NCI-H2171 (cell line): ENCODE data around the gene DUSP6.

Source experiments
- DNase-seq: peaks from one replicate; lab custom pipeline; 2025; lab: John Stamatoyannopoulos, UW

DUSP6 gene

GRCh38 chr12:89373763-89374572 lies 21.7 kb upstream of the DUSP6 start:
- no peak for DNase-seq

- no peak for DNase-seq
Measured at GRCh38 chr12:89372584-89373370, 20.5 kb upstream of the DUSP6 start.

GRCh38 chr12:89370850-89371249 lies 18.5 kb upstream of the DUSP6 start:
- DNase-seq = no peak

- DNase-seq = no peak
Measured at GRCh38 chr12:89370421-89370831, 18.1 kb upstream of the DUSP6 start.

- no peak for DNase-seq
Measured at GRCh38 chr12:89369166-89369565, 16.9 kb upstream of the DUSP6 start.

GRCh38 chr12:89368391-89368790 lies 16.1 kb upstream of the DUSP6 start:
- no peak for DNase-seq

GRCh38 chr12:89366676-89367364 lies 14.5 kb upstream of the DUSP6 start:
- DNase-seq = no peak

GRCh38 chr12:89364631-89365030 lies 12.3 kb upstream of the DUSP6 start:
- DNase-seq = no peak

GRCh38 chr12:89364058-89364457 lies 11.8 kb upstream of the DUSP6 start:
- no peak for DNase-seq

- no peak for DNase-seq
Measured at GRCh38 chr12:89363582-89363981, 11.3 kb upstream of the DUSP6 start.

- DNase-seq = no peak
Measured at GRCh38 chr12:89363084-89363483, 10.8 kb upstream of the DUSP6 start.

- no peak for DNase-seq
Measured at GRCh38 chr12:89359615-89360014, 7.3 kb upstream of the DUSP6 start.

- DNase-seq = no peak
Measured at GRCh38 chr12:89358805-89359204, 6.5 kb upstream of the DUSP6 start.

- DNase-seq = no peak
Measured at GRCh38 chr12:89357297-89357730, 5.0 kb upstream of the DUSP6 start.

- DNase-seq = no peak
Measured at GRCh38 chr12:89356069-89356665, 3.9 kb upstream of the DUSP6 start.

- no peak for DNase-seq
Measured at GRCh38 chr12:89355243-89356068, 3.2 kb upstream of the DUSP6 start.

GRCh38 chr12:89354612-89355067 lies 2.3 kb upstream of the DUSP6 start:
- no peak for DNase-seq

GRCh38 chr12:89353823-89354611 lies 1.7 kb upstream of the DUSP6 start:
- DNase-seq = no peak

- DNase-seq = no peak
Measured at GRCh38 chr12:89353188-89353822, 1.0 kb upstream of the DUSP6 start.

GRCh38 chr12:89352242-89352491 lies 134 bp downstream of the DUSP6 start:
- DNase-seq = no peak
